Smooth muscle cell (in vitro differentiated cells): ENCODE results near the gene GOLGA8A. TPM values are rescaled to one million over a fixed set of nuclear protein-coding genes. Genes with fewer than 3 reads are reported as not detected.
"Not testable (repeated sequence)": the region's sequence is repeated elsewhere in the genome, so short reads cannot be mapped to it uniquely, and the experiment has no call there.

ENCODE experiments used
- DNase-seq: peaks from one replicate; lab custom pipeline; 2025; ENCODE audit not compliant: unreplicated experiment; lab: John Stamatoyannopoulos, UW
- H2AFZ ChIP-seq: fragments of 200-600 bp; sonication (generic); 2 replicates; pipeline ENCODE4 v1.6.0; 2016; ENCODE audit warnings: antibody characterized with exemption, low read depth, mild to moderate bottlenecking
- H3F3A ChIP-seq: fragments of 200-600 bp; sonication (generic); 2 replicates; pipeline ENCODE4 v1.6.0; 2017; ENCODE audit warnings: antibody characterized with exemption, low read depth
- H3K27ac ChIP-seq: fragments of 200-600 bp; sonication (generic); 2 replicates; pipeline ENCODE4 v1.5.1; 2016; ENCODE audit warnings: low read depth, mild to moderate bottlenecking
- H3K27me3 ChIP-seq: fragments of 200-600 bp; sonication (generic); 2 replicates; pipeline ENCODE4 v1.6.1; 2016; ENCODE audit warnings: low read depth, mild to moderate bottlenecking
- H3K36me3 ChIP-seq: fragments of 200-600 bp; sonication (generic); 2 replicates; pipeline ENCODE4 v1.5.1; 2016; ENCODE audit warnings: low read depth
- H3K4me1 ChIP-seq: fragments of 200-600 bp; sonication (generic); 2 replicates; pipeline ENCODE4 v1.5.1; 2016; ENCODE audit warnings: low read depth
- H3K4me2 ChIP-seq: fragments of 200-600 bp; sonication (generic); 2 replicates; pipeline ENCODE4 v1.6.0; 2016; ENCODE audit warnings: mild to moderate bottlenecking
- H3K4me3 ChIP-seq: fragments of 200-600 bp; sonication (generic); 2 replicates; pipeline ENCODE4 v1.5.1; 2016; ENCODE audit warnings: mild to moderate bottlenecking
- H3K79me2 ChIP-seq: fragments of 200-600 bp; sonication (generic); 2 replicates; pipeline ENCODE4 v1.6.0; 2016; ENCODE audit warnings: low read depth, mild to moderate bottlenecking
- H3K9ac ChIP-seq: fragments of 200-600 bp; sonication (generic); 2 replicates; pipeline ENCODE4 v1.6.0; 2016; ENCODE audit warnings: low read depth
- H3K9me3 ChIP-seq: fragments of 200-600 bp; sonication (generic); replicated peaks from 2 replicates; pipeline ENCODE4 v1.5.1; 2016; ENCODE audit warnings: low read depth
- H4K20me1 ChIP-seq: fragments of 200-600 bp; sonication (generic); 2 replicates; pipeline ENCODE4 v1.6.0; 2016; ENCODE audit warnings: low read depth
- WGBS: methylation state at CpG from one replicate; pipeline ENCODE4 v1.1.7; 2016; ENCODE audit warnings: low lambda C conversion rate; 5-methylcytosine and 5-hydroxymethylcytosine counted together
- polyA plus RNA-seq: library from polyadenylated mRNA; unstranded; fragments of >200 nt; fragmentation: Nextera tagmentation; extraction: Ambion mirVana; gene quantifications from 2 replicates; pipeline ENCODE4 v1.2.1, GENCODE V29; 2016
- total RNA-seq: library from RNA; depleted of rRNA; stranded (reverse); fragments of >200 nt; gene quantifications from 2 replicates; pipeline ENCODE4 v1.2.3, GENCODE V29; 2014
- TF ChIP-seq, protein P1 (sequence below): fragments of 200-600 bp; sonication (generic); IDR thresholded peaks from 2 replicates; pipeline ENCODE4 v1.5.1; 2017; ENCODE audit warnings: borderline replicate concordance, mild to moderate bottlenecking, antibody characterized with exemption; ENCODE audit not compliant: insufficient read depth, poor library complexity, severe bottlenecking

Gene GOLGA8A
- total and polyA plus RNA-seq, 2 experiments from 2014 or later, result 47.2 to 62.9 TPM

DNA sequence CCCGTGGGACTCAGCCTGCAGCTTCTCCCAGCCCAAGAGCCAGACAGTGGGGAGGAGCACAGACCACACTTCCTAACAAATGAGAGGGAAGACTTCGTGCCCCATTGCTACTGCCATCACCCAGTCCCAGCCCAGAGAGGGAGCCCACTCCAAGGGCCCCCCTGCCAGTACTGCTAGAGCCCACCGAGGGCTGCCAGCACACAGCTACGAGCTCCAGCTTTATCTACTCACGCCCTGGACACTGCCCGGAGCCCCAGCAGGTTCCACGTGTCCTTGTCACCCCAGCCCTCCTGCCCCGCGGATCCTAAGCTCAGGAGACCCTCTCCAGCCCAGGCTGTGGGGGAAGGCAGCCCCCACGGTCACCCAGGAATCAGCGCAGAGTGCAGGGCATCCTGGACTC lies 1.9 kb downstream of the GOLGA8A start:
- Histone ChIP-seq H3K27ac (no peak overlapping the region), H3K9ac (no peak overlapping the region), H3K36me3 (no peaks in the 10 kb centered on the region), H4K20me1 (peaks cover 23% of the 10 kb centered on the region), H3K4me3 (no peak overlapping the region), H3K4me2 (peak overlapping the region; percentile 86), H3K27me3 (peaks cover 6% of the 10 kb centered on the region), H3K4me1 (peaks cover 3% of the 10 kb centered on the region), H3F3A (no peaks in the 10 kb centered on the region), H3K79me2 (peaks cover 4% of the 10 kb centered on the region), H2AFZ (no peak overlapping the region), H3K9me3 (no peaks in the 10 kb centered on the region)
- TF ChIP-seq, protein P1, sequence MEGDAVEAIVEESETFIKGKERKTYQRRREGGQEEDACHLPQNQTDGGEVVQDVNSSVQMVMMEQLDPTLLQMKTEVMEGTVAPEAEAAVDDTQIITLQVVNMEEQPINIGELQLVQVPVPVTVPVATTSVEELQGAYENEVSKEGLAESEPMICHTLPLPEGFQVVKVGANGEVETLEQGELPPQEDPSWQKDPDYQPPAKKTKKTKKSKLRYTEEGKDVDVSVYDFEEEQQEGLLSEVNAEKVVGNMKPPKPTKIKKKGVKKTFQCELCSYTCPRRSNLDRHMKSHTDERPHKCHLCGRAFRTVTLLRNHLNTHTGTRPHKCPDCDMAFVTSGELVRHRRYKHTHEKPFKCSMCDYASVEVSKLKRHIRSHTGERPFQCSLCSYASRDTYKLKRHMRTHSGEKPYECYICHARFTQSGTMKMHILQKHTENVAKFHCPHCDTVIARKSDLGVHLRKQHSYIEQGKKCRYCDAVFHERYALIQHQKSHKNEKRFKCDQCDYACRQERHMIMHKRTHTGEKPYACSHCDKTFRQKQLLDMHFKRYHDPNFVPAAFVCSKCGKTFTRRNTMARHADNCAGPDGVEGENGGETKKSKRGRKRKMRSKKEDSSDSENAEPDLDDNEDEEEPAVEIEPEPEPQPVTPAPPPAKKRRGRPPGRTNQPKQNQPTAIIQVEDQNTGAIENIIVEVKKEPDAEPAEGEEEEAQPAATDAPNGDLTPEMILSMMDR, result no peak
- DNase-seq, result no peak
- WGBS, result 83% methylated on average over 11 of the region's 11 CpGs

DNA sequence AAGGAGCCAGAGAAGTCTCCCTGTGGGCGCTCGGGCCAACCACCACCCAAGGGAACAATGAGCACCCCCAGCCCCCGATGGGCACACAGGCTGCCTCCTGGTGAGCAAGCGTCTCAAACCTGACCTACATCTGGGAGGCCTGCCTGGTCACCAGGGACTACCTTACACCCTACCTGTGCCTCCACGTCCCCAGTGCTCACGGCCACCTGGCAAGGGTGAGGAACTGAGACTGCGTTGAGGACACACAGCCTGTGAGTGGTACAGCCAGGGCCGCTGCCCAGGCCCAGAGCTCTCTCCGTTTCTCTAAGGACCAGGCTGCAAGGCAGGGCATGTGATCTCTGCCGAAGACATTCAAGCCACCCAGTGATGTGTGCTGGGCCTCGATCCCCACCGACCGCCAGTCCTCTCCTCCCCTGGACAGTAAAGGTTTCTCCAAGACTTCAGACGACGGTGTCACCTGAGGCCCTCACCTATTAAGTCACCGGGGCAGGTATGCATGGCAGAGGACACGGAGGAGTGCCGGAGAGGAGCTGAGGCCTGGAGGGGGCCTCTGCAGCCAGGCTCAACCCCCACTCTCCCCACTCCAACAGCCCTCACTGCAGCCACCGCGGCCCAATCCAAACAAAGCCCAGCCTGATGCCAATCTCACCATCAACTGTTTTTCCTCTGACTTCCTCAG lies 2.8 kb downstream of the GOLGA8A start:
- Histone ChIP-seq H3K27ac (no peak overlapping the region), H4K20me1 (peaks cover 23% of the 10 kb centered on the region), H3F3A (no peaks in the 10 kb centered on the region), H3K27me3 (no peaks in the 10 kb centered on the region), H3K4me2 (no peak overlapping the region), H3K36me3 (no peaks in the 10 kb centered on the region), H3K79me2 (peaks cover 4% of the 10 kb centered on the region), H3K9ac (no peak overlapping the region), H3K9me3 (no peaks in the 10 kb centered on the region), H3K4me3 (no peak overlapping the region), H2AFZ (no peak overlapping the region), H3K4me1 (peaks cover 3% of the 10 kb centered on the region)
- DNase-seq, result no peak
- 89% methylated on average over 20 of the region's 20 CpGs for WGBS
- TF ChIP-seq, protein P1, result no peak

DNA sequence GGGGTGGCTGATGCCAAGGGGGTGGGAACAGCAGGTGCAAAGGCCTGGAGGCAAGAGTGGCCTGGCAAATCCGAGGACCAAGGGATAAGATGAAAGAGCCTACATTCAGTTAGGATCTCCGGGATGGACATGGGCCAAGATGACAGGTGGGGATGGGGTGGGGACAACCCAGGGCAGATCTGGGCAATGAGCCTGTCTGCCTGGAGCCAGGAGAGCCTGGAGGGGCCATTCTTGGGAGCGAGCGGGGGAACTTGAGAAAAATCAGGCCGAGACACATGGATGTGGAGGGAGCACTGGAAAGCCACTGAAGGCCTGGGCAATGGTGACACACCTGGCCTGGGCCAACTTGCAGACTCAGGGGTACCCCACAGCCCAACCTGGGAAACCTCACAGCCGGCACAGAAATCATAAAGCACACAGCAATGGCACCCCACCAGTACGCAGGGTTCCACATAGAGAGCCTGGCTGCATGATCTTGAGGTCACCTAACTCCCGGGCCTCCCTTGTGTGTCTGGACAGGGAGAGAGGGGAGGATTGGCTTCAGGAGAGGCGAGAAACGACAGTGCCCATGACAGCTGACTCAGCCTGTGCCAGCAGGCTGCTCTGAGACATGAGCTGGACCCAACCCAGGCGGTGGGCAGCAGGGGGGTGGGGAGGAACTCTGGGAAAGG lies 3.5 kb downstream of the GOLGA8A start:
- not testable (repeated sequence) for H3K27ac ChIP-seq, H3K4me1 ChIP-seq, H3K27me3 ChIP-seq, H2AFZ ChIP-seq, H3K36me3 ChIP-seq, H3K4me2 ChIP-seq, H3K79me2 ChIP-seq, H3K9me3 ChIP-seq, H3K9ac ChIP-seq, DNase-seq, H3K4me3 ChIP-seq, H3F3A ChIP-seq
- peaks cover 23% of the 10 kb centered on the region for H4K20me1 ChIP-seq
- 86% methylated on average over 9 of the region's 11 CpGs for WGBS

DNA sequence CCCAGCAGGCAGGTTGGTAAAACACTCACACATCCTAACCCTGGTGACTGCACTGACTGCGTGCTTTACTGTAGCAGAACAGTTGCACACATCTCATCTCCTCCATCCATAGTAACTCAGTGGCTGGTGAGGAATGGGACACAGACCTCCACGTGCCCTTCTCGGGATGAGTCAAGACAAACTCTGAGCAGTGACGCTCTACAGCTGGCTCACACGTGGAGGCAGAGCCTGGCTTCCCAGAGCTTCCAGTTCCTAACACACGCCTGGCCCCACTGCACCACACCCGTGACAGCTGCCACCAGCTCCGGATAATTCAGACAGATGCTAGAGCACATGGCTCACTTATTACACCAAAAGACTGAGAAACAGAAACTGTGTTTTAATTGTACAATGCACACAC lies 7.0 kb downstream of the GOLGA8A start:
- H3K4me1 ChIP-seq, H3K4me3 ChIP-seq, H3K36me3 ChIP-seq, H3K27ac ChIP-seq, DNase-seq, H3K9me3 ChIP-seq, H3F3A ChIP-seq, H3K4me2 ChIP-seq, H3K9ac ChIP-seq, H3K27me3 ChIP-seq, H2AFZ ChIP-seq, H3K79me2 ChIP-seq: not testable (repeated sequence)
- 81% methylated on average over 8 of the region's 8 CpGs for WGBS
- peaks cover 16% of the 10 kb centered on the region for H4K20me1 ChIP-seq

DNA sequence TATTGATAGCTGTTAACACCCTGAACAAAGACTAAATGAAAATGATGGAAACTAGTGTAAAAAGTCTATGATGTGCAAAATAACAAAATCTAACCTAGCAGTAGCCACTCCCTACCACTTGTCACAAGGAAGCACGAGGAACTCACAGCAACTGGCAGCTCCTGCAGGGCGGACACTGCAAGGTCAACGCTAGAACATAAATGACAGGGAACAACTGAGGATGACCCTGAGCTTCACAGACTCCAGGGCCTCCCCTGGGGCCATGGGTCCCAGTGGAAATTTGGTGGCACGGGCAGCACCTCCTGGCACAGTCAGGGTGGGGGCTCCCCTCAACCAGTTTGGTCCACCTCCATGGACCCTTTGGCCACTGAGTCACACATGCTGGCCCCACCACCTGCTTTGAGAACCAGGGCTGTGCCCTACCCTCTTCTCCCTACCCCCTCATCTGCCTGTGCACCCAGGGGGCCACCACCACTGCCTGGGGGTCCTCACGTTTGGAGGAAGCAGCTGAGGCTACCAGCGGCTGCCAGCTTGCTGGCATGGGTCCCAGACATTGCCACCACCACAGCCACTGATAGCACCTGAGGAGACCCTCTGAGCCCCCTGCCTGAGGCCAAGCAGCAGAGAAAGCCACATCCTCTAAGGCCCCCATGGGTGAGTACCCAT lies 14.1 kb downstream of the GOLGA8A start:
- not testable (repeated sequence) for H3K36me3 ChIP-seq, H3K79me2 ChIP-seq, H3K9me3 ChIP-seq, H3F3A ChIP-seq, H3K9ac ChIP-seq, H3K4me1 ChIP-seq, H4K20me1 ChIP-seq, H3K4me3 ChIP-seq, H3K4me2 ChIP-seq, H2AFZ ChIP-seq, H3K27ac ChIP-seq, DNase-seq, H3K27me3 ChIP-seq
- 91% methylated on average over 6 of the region's 6 CpGs for WGBS

DNA sequence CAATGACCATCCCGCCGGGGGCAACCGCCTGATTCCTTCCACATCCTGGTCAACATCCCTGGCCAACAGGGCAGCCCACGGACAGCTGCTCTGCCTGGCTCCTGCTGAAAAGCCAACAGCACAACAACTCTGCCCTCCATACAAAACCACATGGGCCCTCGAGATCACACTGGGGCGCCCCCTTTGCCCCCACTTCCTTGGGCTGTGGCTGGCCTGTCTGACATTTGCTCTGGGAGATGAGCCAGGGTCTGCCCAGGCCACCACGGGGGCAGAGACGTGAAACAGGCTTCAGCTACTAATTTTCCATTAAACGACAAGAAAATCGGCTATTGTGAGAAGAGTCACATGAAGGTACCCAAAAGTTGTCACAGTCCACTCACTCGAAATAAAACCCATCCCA lies 16.7 kb downstream of the GOLGA8A start:
- H3K27me3 ChIP-seq, H3K36me3 ChIP-seq, H3K79me2 ChIP-seq, H4K20me1 ChIP-seq, H3K9me3 ChIP-seq, H2AFZ ChIP-seq, H3K27ac ChIP-seq, H3K4me1 ChIP-seq, H3K4me3 ChIP-seq, H3K9ac ChIP-seq, DNase-seq, H3F3A ChIP-seq, H3K4me2 ChIP-seq: not testable (repeated sequence)
- WGBS, result 96% methylated on average over 7 of the region's 11 CpGs

DNA sequence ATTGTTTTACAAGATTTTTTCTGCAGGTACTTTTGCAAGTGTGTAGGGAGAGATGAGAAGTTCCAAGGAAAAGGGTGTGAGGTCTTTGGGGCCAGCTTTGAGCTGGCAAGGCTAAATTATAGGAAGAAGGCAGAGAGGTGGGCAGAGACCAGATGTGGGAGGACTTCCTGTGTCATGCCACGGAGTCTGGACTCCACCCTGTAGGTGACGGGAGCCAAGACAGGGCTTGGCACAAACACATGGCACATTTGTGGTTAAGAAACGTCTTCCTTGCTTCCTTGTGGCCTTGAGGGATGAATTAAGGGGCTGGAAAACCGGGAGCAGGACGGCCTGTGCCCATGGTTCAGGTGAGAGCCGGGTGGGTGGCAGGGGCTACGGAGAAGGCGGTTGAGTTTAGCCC lies 19.2 kb downstream of the GOLGA8A start:
- not testable (repeated sequence) for H3K4me3 ChIP-seq, H3K36me3 ChIP-seq, H3F3A ChIP-seq, H2AFZ ChIP-seq, H4K20me1 ChIP-seq, DNase-seq, H3K4me2 ChIP-seq, H3K9ac ChIP-seq, H3K27ac ChIP-seq, H3K4me1 ChIP-seq, H3K27me3 ChIP-seq, H3K9me3 ChIP-seq, H3K79me2 ChIP-seq
- WGBS, result 92% methylated on average over 8 of the region's 8 CpGs
